Endothelial cell of umbilical vein (primary cell): Measurements from ENCODE around the gene MICAL3.

ENCODE experiments used
- EZH2 ChIP-seq: IDR thresholded peaks from 2 replicates; pipeline ENCODE4 v1.6.1; 2012; ENCODE audit warnings: borderline replicate concordance, low read depth, mild to moderate bottlenecking, moderate library complexity, low read length, inconsistent platforms; ENCODE audit not compliant: severe bottlenecking
- POLR2A ChIP-seq: IDR thresholded peaks from 2 replicates; pipeline ENCODE4 v1.6.1; 2012; ENCODE audit warnings: low read depth, mild to moderate bottlenecking, control low read depth, low read length
- POLR2AphosphoS5 ChIP-seq: IDR thresholded peaks from 2 replicates; pipeline ENCODE4 v1.6.1; 2012; ENCODE audit warnings: low read depth, mild to moderate bottlenecking, control low read depth, low read length, moderate library complexity; ENCODE audit not compliant: insufficient read depth
- TF ChIP-seq, protein P1 (sequence below), 2 donors: IDR thresholded peaks; 1 replicate in 1 of 2; 2 replicates in 1 of 2; pipeline ENCODE4 v1.5.1; 2011; ENCODE audit warnings: low read length in 2 of 2, mild to moderate bottlenecking in 2 of 2, moderate library complexity in 2 of 2, control low read depth in 1 of 2, inconsistent platforms in 1 of 2, low read depth in 1 of 2; ENCODE audit not compliant: insufficient read depth in 1 of 2; ENCODE audit errors: extremely low read depth in 1 of 2

DNA sequence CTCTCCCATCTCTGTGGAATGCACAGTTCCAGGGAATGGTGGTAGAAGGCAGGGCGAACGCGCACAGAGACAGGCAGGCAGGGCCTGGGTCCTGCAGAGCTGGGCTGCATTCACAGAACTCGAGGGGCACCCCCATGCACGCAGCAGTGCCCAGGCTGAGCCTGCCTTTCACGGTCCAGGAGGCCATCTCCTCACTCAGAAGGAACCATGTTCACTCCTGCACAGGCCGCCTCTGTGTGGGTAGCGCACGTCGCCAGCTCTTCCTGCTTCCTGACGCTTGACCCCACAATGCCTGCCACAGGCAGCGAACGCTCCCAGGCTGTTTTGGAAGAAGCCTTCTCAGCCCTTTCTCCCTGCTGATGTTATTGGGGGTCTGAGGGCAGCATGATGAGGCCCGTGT, 151.2 kb downstream of the MICAL3 start:
- no peak for TF ChIP-seq EZH2
- TF ChIP-seq, protein P1, sequence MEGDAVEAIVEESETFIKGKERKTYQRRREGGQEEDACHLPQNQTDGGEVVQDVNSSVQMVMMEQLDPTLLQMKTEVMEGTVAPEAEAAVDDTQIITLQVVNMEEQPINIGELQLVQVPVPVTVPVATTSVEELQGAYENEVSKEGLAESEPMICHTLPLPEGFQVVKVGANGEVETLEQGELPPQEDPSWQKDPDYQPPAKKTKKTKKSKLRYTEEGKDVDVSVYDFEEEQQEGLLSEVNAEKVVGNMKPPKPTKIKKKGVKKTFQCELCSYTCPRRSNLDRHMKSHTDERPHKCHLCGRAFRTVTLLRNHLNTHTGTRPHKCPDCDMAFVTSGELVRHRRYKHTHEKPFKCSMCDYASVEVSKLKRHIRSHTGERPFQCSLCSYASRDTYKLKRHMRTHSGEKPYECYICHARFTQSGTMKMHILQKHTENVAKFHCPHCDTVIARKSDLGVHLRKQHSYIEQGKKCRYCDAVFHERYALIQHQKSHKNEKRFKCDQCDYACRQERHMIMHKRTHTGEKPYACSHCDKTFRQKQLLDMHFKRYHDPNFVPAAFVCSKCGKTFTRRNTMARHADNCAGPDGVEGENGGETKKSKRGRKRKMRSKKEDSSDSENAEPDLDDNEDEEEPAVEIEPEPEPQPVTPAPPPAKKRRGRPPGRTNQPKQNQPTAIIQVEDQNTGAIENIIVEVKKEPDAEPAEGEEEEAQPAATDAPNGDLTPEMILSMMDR (IDR thresholded peaks at IDR 0.05; ENCODE audit: extremely low read depth in 1 of 2, insufficient read depth in 1 of 2, low read depth in 1 of 2, low read length in 2 of 2), result no peak
- no peak for TF ChIP-seq POLR2AphosphoS5
- no peak for TF ChIP-seq POLR2A
